Measurements from ENCODE around the gene HEATR3. TPM values are rescaled to one million over a fixed set of nuclear protein-coding genes. Genes with fewer than 3 reads are reported as not detected.

The HEATR3 gene
- total and polyA plus RNA-seq, 2 of the 8 experiments (the other 6 are each of a cell fraction or from before 2014, with no cell fraction given): 13.0 to 29.2 TPM

DNA sequence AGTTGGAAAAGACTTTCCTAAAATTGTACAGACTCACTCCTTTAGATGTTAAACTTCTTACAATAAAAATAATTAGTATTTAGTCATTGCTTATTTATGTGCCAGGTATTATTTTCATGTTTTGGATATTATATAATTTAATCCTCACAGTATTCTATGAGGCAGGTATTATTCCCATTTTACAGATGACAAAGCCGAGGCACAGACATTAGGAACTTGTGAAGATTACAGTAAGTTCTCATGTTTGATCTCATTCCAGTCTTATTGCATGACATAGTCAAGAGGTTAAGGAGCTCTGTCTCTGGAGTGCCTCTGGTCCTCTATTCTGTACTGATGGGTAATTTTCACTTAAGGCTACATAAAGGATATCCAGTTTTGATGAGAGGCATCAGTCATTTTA lies 3.3 kb downstream of the HEATR3 start (continued):
- TF ChIP-seq, protein P1, sequence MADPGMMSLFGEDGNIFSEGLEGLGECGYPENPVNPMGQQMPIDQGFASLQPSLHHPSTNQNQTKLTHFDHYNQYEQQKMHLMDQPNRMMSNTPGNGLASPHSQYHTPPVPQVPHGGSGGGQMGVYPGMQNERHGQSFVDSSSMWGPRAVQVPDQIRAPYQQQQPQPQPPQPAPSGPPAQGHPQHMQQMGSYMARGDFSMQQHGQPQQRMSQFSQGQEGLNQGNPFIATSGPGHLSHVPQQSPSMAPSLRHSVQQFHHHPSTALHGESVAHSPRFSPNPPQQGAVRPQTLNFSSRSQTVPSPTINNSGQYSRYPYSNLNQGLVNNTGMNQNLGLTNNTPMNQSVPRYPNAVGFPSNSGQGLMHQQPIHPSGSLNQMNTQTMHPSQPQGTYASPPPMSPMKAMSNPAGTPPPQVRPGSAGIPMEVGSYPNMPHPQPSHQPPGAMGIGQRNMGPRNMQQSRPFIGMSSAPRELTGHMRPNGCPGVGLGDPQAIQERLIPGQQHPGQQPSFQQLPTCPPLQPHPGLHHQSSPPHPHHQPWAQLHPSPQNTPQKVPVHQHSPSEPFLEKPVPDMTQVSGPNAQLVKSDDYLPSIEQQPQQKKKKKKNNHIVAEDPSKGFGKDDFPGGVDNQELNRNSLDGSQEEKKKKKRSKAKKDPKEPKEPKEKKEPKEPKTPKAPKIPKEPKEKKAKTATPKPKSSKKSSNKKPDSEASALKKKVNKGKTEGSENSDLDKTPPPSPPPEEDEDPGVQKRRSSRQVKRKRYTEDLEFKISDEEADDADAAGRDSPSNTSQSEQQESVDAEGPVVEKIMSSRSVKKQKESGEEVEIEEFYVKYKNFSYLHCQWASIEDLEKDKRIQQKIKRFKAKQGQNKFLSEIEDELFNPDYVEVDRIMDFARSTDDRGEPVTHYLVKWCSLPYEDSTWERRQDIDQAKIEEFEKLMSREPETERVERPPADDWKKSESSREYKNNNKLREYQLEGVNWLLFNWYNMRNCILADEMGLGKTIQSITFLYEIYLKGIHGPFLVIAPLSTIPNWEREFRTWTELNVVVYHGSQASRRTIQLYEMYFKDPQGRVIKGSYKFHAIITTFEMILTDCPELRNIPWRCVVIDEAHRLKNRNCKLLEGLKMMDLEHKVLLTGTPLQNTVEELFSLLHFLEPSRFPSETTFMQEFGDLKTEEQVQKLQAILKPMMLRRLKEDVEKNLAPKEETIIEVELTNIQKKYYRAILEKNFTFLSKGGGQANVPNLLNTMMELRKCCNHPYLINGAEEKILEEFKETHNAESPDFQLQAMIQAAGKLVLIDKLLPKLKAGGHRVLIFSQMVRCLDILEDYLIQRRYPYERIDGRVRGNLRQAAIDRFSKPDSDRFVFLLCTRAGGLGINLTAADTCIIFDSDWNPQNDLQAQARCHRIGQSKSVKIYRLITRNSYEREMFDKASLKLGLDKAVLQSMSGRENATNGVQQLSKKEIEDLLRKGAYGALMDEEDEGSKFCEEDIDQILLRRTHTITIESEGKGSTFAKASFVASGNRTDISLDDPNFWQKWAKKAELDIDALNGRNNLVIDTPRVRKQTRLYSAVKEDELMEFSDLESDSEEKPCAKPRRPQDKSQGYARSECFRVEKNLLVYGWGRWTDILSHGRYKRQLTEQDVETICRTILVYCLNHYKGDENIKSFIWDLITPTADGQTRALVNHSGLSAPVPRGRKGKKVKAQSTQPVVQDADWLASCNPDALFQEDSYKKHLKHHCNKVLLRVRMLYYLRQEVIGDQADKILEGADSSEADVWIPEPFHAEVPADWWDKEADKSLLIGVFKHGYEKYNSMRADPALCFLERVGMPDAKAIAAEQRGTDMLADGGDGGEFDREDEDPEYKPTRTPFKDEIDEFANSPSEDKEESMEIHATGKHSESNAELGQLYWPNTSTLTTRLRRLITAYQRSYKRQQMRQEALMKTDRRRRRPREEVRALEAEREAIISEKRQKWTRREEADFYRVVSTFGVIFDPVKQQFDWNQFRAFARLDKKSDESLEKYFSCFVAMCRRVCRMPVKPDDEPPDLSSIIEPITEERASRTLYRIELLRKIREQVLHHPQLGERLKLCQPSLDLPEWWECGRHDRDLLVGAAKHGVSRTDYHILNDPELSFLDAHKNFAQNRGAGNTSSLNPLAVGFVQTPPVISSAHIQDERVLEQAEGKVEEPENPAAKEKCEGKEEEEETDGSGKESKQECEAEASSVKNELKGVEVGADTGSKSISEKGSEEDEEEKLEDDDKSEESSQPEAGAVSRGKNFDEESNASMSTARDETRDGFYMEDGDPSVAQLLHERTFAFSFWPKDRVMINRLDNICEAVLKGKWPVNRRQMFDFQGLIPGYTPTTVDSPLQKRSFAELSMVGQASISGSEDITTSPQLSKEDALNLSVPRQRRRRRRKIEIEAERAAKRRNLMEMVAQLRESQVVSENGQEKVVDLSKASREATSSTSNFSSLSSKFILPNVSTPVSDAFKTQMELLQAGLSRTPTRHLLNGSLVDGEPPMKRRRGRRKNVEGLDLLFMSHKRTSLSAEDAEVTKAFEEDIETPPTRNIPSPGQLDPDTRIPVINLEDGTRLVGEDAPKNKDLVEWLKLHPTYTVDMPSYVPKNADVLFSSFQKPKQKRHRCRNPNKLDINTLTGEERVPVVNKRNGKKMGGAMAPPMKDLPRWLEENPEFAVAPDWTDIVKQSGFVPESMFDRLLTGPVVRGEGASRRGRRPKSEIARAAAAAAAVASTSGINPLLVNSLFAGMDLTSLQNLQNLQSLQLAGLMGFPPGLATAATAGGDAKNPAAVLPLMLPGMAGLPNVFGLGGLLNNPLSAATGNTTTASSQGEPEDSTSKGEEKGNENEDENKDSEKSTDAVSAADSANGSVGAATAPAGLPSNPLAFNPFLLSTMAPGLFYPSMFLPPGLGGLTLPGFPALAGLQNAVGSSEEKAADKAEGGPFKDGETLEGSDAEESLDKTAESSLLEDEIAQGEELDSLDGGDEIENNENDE (IDR thresholded peaks at IDR 0.05; ENCODE audit: insufficient replicate concordance, low read length): no peak
- no peak for TF ChIP-seq CHD1 (IDR thresholded peaks at IDR 0.05; ENCODE audit: low read depth, low read length)
- TF ChIP-seq GABPA (IDR thresholded peaks at IDR 0.05; ENCODE audit: borderline replicate concordance, insufficient read depth, low read length): no peak
- TF ChIP-seq SAP30 (IDR thresholded peaks at IDR 0.05; ENCODE audit: insufficient read depth, insufficient replicate concordance, low read length): no peak
- TF ChIP-seq ASH2L (IDR thresholded peaks at IDR 0.05; ENCODE audit: low read length): no peak
